Activated T-helper 1 cell treated with Interleukin-2 at 50 U/mL for 16 hours (primary cell): ENCODE results near the gene C6orf89.

Experiments used
- DNase-seq: peaks from one replicate; pipeline ENCODE4 v3.0.0-alpha.2; 2020; ENCODE audit warnings: low read depth

C6orf89 gene

GRCh38 chr6:36969240-36969691 lies 83.5 kb downstream of the C6orf89 start:
- no peak for DNase-seq

GRCh38 chr6:36969988-36970891 lies 84.5 kb downstream of the C6orf89 start:
- DNase-seq, result no peak

- DNase-seq, result no peak
Observed at GRCh38 chr6:36970892-36971842, 85.4 kb downstream of the C6orf89 start.

GRCh38 chr6:36971921-36972673 lies 86.3 kb downstream of the C6orf89 start:
- DNase-seq, result no peak

GRCh38 chr6:36973190-36973589 lies 87.4 kb downstream of the C6orf89 start:
- no peak for DNase-seq

GRCh38 chr6:36973647-36974046 lies 87.9 kb downstream of the C6orf89 start:
- DNase-seq, result no peak

GRCh38 chr6:36975231-36976006 lies 89.7 kb downstream of the C6orf89 start:
- DNase-seq, result no peak

- no peak for DNase-seq
Observed at GRCh38 chr6:36976007-36976264, 90.2 kb downstream of the C6orf89 start.

GRCh38 chr6:36976509-36976908 lies 90.8 kb downstream of the C6orf89 start:
- no peak for DNase-seq

GRCh38 chr6:36976931-36977330 lies 91.2 kb downstream of the C6orf89 start:
- no peak for DNase-seq

- DNase-seq, result no peak
Observed at GRCh38 chr6:36977470-36977941, 91.8 kb downstream of the C6orf89 start.
